HEK293T (cell line): ENCODE measurements around the gene NTN4.

Experiments
- CTCF ChIA-PET: fragments of 350-600 bp; formaldehyde crosslinking; extraction: SDS; loops from one replicate; lab custom pipeline; 2021; ENCODE audit warnings: antibody characterized with exemption, inconsistent platforms; lab: Yijun Ruan, JAX
- POLR2A ChIA-PET: fragments of 350-600 bp; formaldehyde crosslinking; extraction: SDS; loops from one replicate; lab custom pipeline; 2020; ENCODE audit warnings: antibody characterized with exemption, inconsistent platforms; lab: Yijun Ruan, JAX
- DNase-seq: peaks from one replicate; pipeline ENCODE4 v3.0.0; 2012; ENCODE audit warnings: mixed read lengths; ENCODE audit errors: extremely low spot score
- ARNT ChIP-seq: fragments of 450-650 bp; IDR thresholded peaks from 2 replicates; pipeline ENCODE4 v1.6.1; 2017; ENCODE audit warnings: mild to moderate bottlenecking
- BHLHE40 ChIP-seq: fragments of 450-650 bp; IDR thresholded peaks from 2 replicates; pipeline ENCODE4 v1.6.1; 2016; ENCODE audit warnings: mild to moderate bottlenecking, moderate library complexity, borderline replicate concordance
- CTBP1 ChIP-seq: fragments of 450-650 bp; IDR thresholded peaks from 2 replicates; pipeline ENCODE4 v1.6.1; 2016; ENCODE audit warnings: borderline replicate concordance
- ELF4 ChIP-seq: fragments of 450-650 bp; IDR thresholded peaks from 2 replicates; pipeline ENCODE4 v1.6.1; 2017; ENCODE audit warnings: antibody characterized with exemption
- FOXA1 ChIP-seq: fragments of 450-650 bp; IDR thresholded peaks from 2 replicates; pipeline ENCODE4 v1.6.1; 2016; ENCODE audit warnings: mild to moderate bottlenecking
- FOXK2 ChIP-seq: fragments of 450-650 bp; IDR thresholded peaks from 2 replicates; pipeline ENCODE4 v1.6.1; 2016; ENCODE audit warnings: mild to moderate bottlenecking
- FOXM1 ChIP-seq: fragments of 450-650 bp; IDR thresholded peaks from 2 replicates; pipeline ENCODE4 v1.6.1; 2017; ENCODE audit warnings: mild to moderate bottlenecking, borderline replicate concordance
- HDGF ChIP-seq: fragments of 450-650 bp; IDR thresholded peaks from 2 replicates; pipeline ENCODE4 v1.6.1; 2017; ENCODE audit warnings: antibody characterized with exemption, borderline replicate concordance
- L3MBTL2 ChIP-seq: fragments of 450-650 bp; conservative IDR thresholded peaks from 2 replicates; pipeline ENCODE4 v1.6.1; 2016; ENCODE audit warnings: mild to moderate bottlenecking
- LEF1 ChIP-seq: fragments of 450-650 bp; IDR thresholded peaks from 2 replicates; pipeline ENCODE4 v1.6.1; 2017; ENCODE audit warnings: mild to moderate bottlenecking, borderline replicate concordance
- NFRKB ChIP-seq: fragments of 450-650 bp; IDR thresholded peaks from 2 replicates; pipeline ENCODE4 v1.6.1; 2016; ENCODE audit warnings: mild to moderate bottlenecking, moderate library complexity
- SP1 ChIP-seq: fragments of 450-650 bp; IDR thresholded peaks from 2 replicates; pipeline ENCODE4 v1.6.1; 2017
- SUZ12 ChIP-seq: fragments of 450-650 bp; IDR thresholded peaks from 2 replicates; pipeline ENCODE4 v1.6.1; 2016; ENCODE audit warnings: mild to moderate bottlenecking
- TARDBP ChIP-seq: fragments of 450-650 bp; IDR thresholded peaks from 2 replicates; pipeline ENCODE4 v1.6.1; 2016
- ZNF384 ChIP-seq: fragments of 450-650 bp; IDR thresholded peaks from 2 replicates; pipeline ENCODE4 v1.6.1; 2016
- TF ChIP-seq, protein P1 (sequence below): fragments of 450-650 bp; IDR thresholded peaks from 2 replicates; pipeline ENCODE4 v1.6.1; 2016

NTN4 gene

GRCh38 chr12:95710386-95710785 is 80.2 kb downstream of the NTN4 start:
- no peak for DNase-seq
- TF ChIP-seq L3MBTL2 (no peak), FOXA1 (no peak), ARNT (no peak), SP1 (no peak), HDGF (no peak), CTBP1 (no peak), TARDBP (no peak), FOXK2 (no peak), SUZ12 (no peak), LEF1 (no peak), BHLHE40 (no peak), FOXM1 (no peak), ZNF384 (no peak)
- TF ChIP-seq, protein P1, sequence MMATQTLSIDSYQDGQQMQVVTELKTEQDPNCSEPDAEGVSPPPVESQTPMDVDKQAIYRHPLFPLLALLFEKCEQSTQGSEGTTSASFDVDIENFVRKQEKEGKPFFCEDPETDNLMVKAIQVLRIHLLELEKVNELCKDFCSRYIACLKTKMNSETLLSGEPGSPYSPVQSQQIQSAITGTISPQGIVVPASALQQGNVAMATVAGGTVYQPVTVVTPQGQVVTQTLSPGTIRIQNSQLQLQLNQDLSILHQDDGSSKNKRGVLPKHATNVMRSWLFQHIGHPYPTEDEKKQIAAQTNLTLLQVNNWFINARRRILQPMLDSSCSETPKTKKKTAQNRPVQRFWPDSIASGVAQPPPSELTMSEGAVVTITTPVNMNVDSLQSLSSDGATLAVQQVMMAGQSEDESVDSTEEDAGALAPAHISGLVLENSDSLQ, result no peak
- CTCF ChIA-PET, result no interaction called here
- POLR2A ChIA-PET, result no interaction called here

DNA sequence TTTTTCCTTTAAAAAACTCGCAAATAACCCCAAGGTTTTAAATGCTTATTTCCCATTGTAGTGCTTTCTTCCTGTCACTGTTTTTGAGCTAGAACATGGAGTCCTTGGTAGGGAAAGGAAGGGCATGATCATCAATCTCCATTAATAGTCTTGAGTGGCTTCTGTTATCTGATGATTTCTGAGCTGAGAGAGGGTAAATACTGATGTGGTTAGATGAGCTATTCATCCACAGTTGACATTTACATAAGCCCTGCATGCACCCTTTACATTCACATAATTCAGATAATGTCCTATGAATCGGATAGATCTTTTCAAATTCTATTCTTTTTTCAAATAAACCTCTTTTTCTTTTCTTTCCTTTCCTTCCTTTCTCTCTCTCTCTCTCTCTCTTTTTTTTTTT is 81.4 kb downstream of the NTN4 start:
- ChIA-PET CTCF (no interaction called here), POLR2A (interaction anchor here (0.5 kb wide), 1 partner anchor 146 kb away, joined by 3 read pairs; no protein-coding TSS in a partner anchor)
- no peak for DNase-seq
- TF ChIP-seq CTBP1 (no peak), NFRKB (no peak), TARDBP (no peak), ARNT (no peak), ZNF384 (no peak), FOXM1 (no peak), SP1 (no peak), L3MBTL2 (no peak), FOXK2 (no peak), BHLHE40 (no peak), SUZ12 (no peak), FOXA1 (no peak), ELF4 (no peak), LEF1 (no peak)

DNA sequence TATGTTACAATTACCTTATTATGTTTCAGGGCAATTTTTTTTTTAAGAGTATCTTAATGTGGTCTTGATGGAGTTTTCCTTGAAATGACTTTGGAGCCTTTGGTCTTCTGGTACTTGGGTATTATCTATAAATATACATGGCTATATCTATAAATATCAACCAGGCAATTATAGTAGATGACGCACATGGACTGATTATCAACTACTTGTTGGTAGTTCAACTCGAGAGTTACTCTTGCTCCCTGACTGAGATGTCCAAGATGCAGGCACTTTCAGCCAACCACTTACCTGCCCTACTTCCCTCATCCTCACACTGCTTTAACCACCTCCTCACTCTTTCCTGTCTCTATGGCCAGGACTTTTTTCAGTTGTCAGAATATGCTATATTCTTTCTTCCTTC is 85.4 kb downstream of the NTN4 start:
- DNase-seq, result no peak
- ChIA-PET POLR2A (no interaction called here), CTCF (no interaction called here)
- TF ChIP-seq HDGF, result no peak
- no peak for TF ChIP-seq NFRKB
- no peak for TF ChIP-seq ARNT
- TF ChIP-seq L3MBTL2, result no peak
- TF ChIP-seq, protein P1, result no peak
- no peak for TF ChIP-seq TARDBP
- no peak for TF ChIP-seq ELF4
- no peak for TF ChIP-seq FOXM1
- no peak for TF ChIP-seq LEF1
- no peak for TF ChIP-seq BHLHE40
- TF ChIP-seq FOXA1, result no peak
- no peak for TF ChIP-seq SP1
- TF ChIP-seq CTBP1, result no peak
- TF ChIP-seq SUZ12, result no peak
- no peak for TF ChIP-seq ZNF384
- no peak for TF ChIP-seq FOXK2

- CTCF ChIA-PET, result no interaction called here
- TF ChIP-seq TARDBP, result no peak
- POLR2A ChIA-PET, result no interaction called here
- no peak for DNase-seq
Observed at GRCh38 chr12:95703986-95704385, 86.6 kb downstream of the NTN4 start.

GRCh38 chr12:95701722-95702418 is 88.7 kb downstream of the NTN4 start:
- ChIA-PET POLR2A (no interaction called here), CTCF (no interaction called here)
- no peak for DNase-seq
- TF ChIP-seq TARDBP (no peak), ZNF384 (no peak), BHLHE40 (no peak), FOXK2 (no peak), ELF4 (no peak), HDGF (no peak), SP1 (no peak), L3MBTL2 (no peak), FOXM1 (no peak), NFRKB (no peak), SUZ12 (no peak), FOXA1 (no peak), ARNT (no peak), CTBP1 (no peak), LEF1 (no peak)
- TF ChIP-seq, protein P1, result no peak

GRCh38 chr12:95701275-95701674 is 89.3 kb downstream of the NTN4 start:
- ChIA-PET CTCF (no interaction called here), POLR2A (no interaction called here)
- TF ChIP-seq CTBP1 (no peak), ELF4 (no peak), ZNF384 (no peak), FOXM1 (no peak), NFRKB (no peak), FOXA1 (no peak), L3MBTL2 (no peak), SUZ12 (no peak), LEF1 (no peak), ARNT (no peak), BHLHE40 (no peak), FOXK2 (no peak), HDGF (no peak), SP1 (no peak), TARDBP (no peak)
- TF ChIP-seq, protein P1, result no peak

More at GRCh38 chr12:95701275-95701674, 89.3 kb downstream of the NTN4 start:
- no peak for DNase-seq
